ENCODE data around the gene ASRGL1. TPM values are rescaled to one million over a fixed set of nuclear protein-coding genes. Genes with fewer than 3 reads are reported as not detected.

ASRGL1 gene
- total RNA-seq, 4 donors from 2014 or later, result 14.9 to 44.5 (median 35.6) TPM

- WGBS, 2 donors (ENCODE audit: low coverage in 1 of 2), result 77 to 90% methylated on average over 1 of the region's 1 CpG
- DNase-seq, result no peak
- H3K27me3 ChIP-seq, result no peaks in the 10 kb centered on the region
- intact Hi-C loops (cut with DNase I; ENCODE audit: low total_unique reads), result no loop called here
- H3K4me1 ChIP-seq, result peaks cover 3 to 6% (median 3%) of the 10 kb centered on the region in 4 donors
- no peak overlapping the region for H3K4me3 ChIP-seq
- H3K36me3 ChIP-seq, result no peaks in the 10 kb centered on the region
- no peaks in the 10 kb centered on the region for H3K9me3 ChIP-seq
- in situ Hi-C loops (cut with MboI; ENCODE audit: low pct_ligation_motif_present in 1 of 4, low pct_unique_long_range_greater_than_20kb in 1 of 4, low sequenced_read_pairs in 3 of 4), result no loop called here
- H3K27ac ChIP-seq, result no peak overlapping the region
- TF ChIP-seq POLR2A (IDR thresholded peaks at IDR 0.05) (no peak), EP300 (IDR thresholded peaks at IDR 0.05; ENCODE audit: low read depth) (no peak), POLR2AphosphoS5 (IDR thresholded peaks at IDR 0.05) (no peak), CTCF (IDR thresholded peaks at IDR 0.05) (no peak)
Measured at GRCh38 chr11:62344210-62344609, 7.0 kb downstream of the ASRGL1 start.

- Histone ChIP-seq H3K27ac (no peak overlapping the region), H3K27me3 (no peaks in the 10 kb centered on the region), H3K9me3 (no peaks in the 10 kb centered on the region), H3K36me3 (no peaks in the 10 kb centered on the region), H3K4me3 (no peak overlapping the region), H3K4me1 (peaks cover 3 to 6% (median 3%) of the 10 kb centered on the region in 4 donors)
- intact Hi-C loops (cut with DNase I; ENCODE audit: low total_unique reads), result no loop called here
- WGBS, 2 donors (ENCODE audit: low coverage in 1 of 2), result 75% methylated on average over 6 of the region's 6 CpGs; no CpG with 5 or more reads in 1 of the 2 donors
- in situ Hi-C loops (cut with MboI; ENCODE audit: low pct_ligation_motif_present in 1 of 4, low pct_unique_long_range_greater_than_20kb in 1 of 4, low sequenced_read_pairs in 3 of 4), result no loop called here
- no peak for TF ChIP-seq POLR2AphosphoS5 (IDR thresholded peaks at IDR 0.05)
- TF ChIP-seq CTCF (IDR thresholded peaks at IDR 0.05), result no peak
- no peak for TF ChIP-seq POLR2A (IDR thresholded peaks at IDR 0.05)
- no peak for TF ChIP-seq EP300 (IDR thresholded peaks at IDR 0.05; ENCODE audit: low read depth)
- DNase-seq, result peak; percentile 19
Measured at GRCh38 chr11:62345861-62346260, 8.6 kb downstream of the ASRGL1 start.

GRCh38 chr11:62352355-62353336 is 15.4 kb downstream of the ASRGL1 start:
- Histone ChIP-seq H3K4me1 (no peaks in the 10 kb centered on the region), H3K27ac (no peak overlapping the region), H3K9me3 (no peaks in the 10 kb centered on the region), H3K4me3 (no peak overlapping the region), H3K27me3 (no peaks in the 10 kb centered on the region), H3K36me3 (no peaks in the 10 kb centered on the region)
- WGBS, 2 donors (ENCODE audit: low coverage in 1 of 2), result 85 to 87% methylated on average over 7 to 9 of the region's 9 CpGs
- DNase-seq, result no peak
- intact Hi-C loops (cut with DNase I; ENCODE audit: low total_unique reads), result no loop called here
- in situ Hi-C loops (cut with MboI; ENCODE audit: low pct_ligation_motif_present in 1 of 4, low pct_unique_long_range_greater_than_20kb in 1 of 4, low sequenced_read_pairs in 3 of 4), result no loop called here
- TF ChIP-seq EP300 (IDR thresholded peaks at IDR 0.05; ENCODE audit: low read depth) (no peak), POLR2A (IDR thresholded peaks at IDR 0.05) (no peak), CTCF (IDR thresholded peaks at IDR 0.05) (no peak), POLR2AphosphoS5 (IDR thresholded peaks at IDR 0.05) (no peak)

GRCh38 chr11:62353841-62354240 is 16.6 kb downstream of the ASRGL1 start:
- WGBS, 2 donors (ENCODE audit: low coverage in 1 of 2), result 83 to 100% methylated on average over 1 of the region's 1 CpG
- Histone ChIP-seq H3K4me3 (no peak overlapping the region), H3K27ac (peak overlapping the region in 1 of 4 donors; percentile 19), H3K4me1 (no peaks in the 10 kb centered on the region), H3K27me3 (no peaks in the 10 kb centered on the region), H3K36me3 (no peaks in the 10 kb centered on the region), H3K9me3 (no peaks in the 10 kb centered on the region)
- in situ Hi-C loops (cut with MboI; ENCODE audit: low pct_ligation_motif_present in 1 of 4, low pct_unique_long_range_greater_than_20kb in 1 of 4, low sequenced_read_pairs in 3 of 4), result no loop called here
- DNase-seq, result no peak
- intact Hi-C loops (cut with DNase I; ENCODE audit: low total_unique reads), result no loop called here
- TF ChIP-seq POLR2AphosphoS5 (IDR thresholded peaks at IDR 0.05), result no peak
- TF ChIP-seq CTCF (IDR thresholded peaks at IDR 0.05), result no peak

Data from transverse colon (tissue), 4 donors.